Thoracic aorta (tissue), 2 donors: Measurements from ENCODE around the gene CATSPERZ. TPM values are rescaled to one million over a fixed set of nuclear protein-coding genes. Genes with fewer than 3 reads are reported as not detected.

Experiments
- ATAC-seq: fragments of 150-250 bp; one replicate; pipeline ENCODE4 v1.8.0; 2017; ENCODE audit warnings: low read depth; ENCODE audit not compliant: insufficient number of reproducible peaks, low FRiP score
- DNase-seq: peaks from one replicate; pipeline ENCODE4 v3.0.0-alpha.2; 2020; ENCODE audit warnings: low spot score
- H3K27ac ChIP-seq, 2 donors: fragments of 200-600 bp; sonication (generic); 1 replicate in 1 of 2; 2 replicates in 1 of 2; pipeline ENCODE4 v1.5.1; 2016; ENCODE audit warnings: mild to moderate bottlenecking in 2 of 2, moderate library complexity in 2 of 2
- H3K27me3 ChIP-seq: fragments of 200-600 bp; sonication (generic); replicated peaks from 2 replicates; pipeline ENCODE4 v1.6.0; 2016; ENCODE audit warnings: mild to moderate bottlenecking; ENCODE audit not compliant: insufficient read depth
- H3K36me3 ChIP-seq: fragments of 200-600 bp; sonication (generic); one replicate; pipeline ENCODE4 v1.5.1; 2016
- H3K4me1 ChIP-seq, 2 donors: fragments of 200-600 bp; sonication (generic); 1 replicate in 1 of 2; 2 replicates in 1 of 2; pipeline versions ENCODE4 v1.5.1 to v1.6.0; 2016; ENCODE audit warnings: low read depth in 2 of 2, mild to moderate bottlenecking in 1 of 2; ENCODE audit not compliant: control insufficient read depth in 1 of 2
- H3K4me3 ChIP-seq: fragments of 200-600 bp; sonication (generic); 2 replicates; pipeline ENCODE4 v1.5.1; 2016; ENCODE audit warnings: mild to moderate bottlenecking
- H3K9me3 ChIP-seq: fragments of 200-600 bp; sonication (generic); 2 replicates; pipeline ENCODE4 v1.5.1; 2016
- total RNA-seq, 2 donors: library from RNA; depleted of rRNA; stranded (reverse); fragments of >200 nt; gene quantifications; one replicate each; pipeline versions ENCODE4 v1.1.0 to v1.2.3, GENCODE V29; 2016
- TF ChIP-seq, protein P1 (sequence below): fragments of 200-600 bp; sonication (generic); IDR thresholded peaks from one replicate; pipeline ENCODE4 v1.5.1; 2019; ENCODE audit warnings: antibody characterized with exemption

Gene CATSPERZ
- total RNA-seq, 2 donors from 2014 or later: not detected

DNA sequence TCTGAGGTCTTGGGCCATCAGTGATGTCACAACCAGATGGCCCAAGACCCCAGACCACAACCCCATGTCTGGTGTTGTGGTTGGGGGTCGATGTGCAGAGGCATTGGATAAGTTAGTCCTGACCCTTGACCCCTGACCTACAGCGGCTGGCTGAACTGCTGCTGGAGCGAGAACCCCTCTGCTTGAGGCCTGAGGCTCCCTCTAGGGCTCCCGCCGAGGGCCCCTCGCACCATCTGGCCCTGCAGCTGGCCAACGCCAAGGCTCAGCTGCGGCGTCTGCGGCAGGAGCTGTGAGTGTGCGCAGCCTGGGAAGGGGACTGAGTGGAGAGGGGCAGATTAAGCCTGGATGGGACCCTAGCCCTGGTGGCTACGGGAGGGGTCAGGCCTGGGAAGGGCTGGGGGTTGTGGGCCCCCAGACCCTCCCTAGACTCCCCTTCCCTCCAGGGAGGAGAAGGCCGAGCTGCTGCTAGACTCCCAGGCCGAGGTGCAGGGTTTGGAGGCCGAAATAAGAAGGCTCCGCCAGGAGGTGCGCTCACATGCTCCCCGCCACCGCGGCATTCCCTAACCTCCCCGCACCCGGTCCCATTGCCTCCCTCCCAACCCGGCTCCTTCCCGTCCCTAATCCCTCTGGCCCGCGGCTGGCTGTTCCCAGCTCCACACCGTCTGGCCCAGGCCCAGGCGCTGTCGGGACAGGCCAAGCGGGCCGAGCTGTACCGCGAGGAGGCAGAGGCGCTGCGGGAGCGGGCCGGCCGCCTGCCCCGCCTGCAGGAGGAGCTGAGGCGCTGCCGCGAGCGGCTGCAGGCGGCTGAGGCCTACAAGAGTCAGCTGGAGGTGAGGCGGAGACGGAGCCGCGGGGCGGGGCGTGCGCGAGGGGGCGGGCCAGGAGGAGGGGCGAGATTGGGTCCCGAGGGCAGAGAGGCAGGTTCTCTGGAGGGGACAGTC is 42.0 kb downstream of the CATSPERZ start:
- DNase-seq: peak; percentile 46
- Histone ChIP-seq H3K27me3 (no peaks in the 10 kb centered on the region), H3K4me3 (peak overlapping the region; percentile 68), H3K36me3 (no peaks in the 10 kb centered on the region), H3K9me3 (no peaks in the 10 kb centered on the region), H3K4me1 (peaks cover 3 to 12% of the 10 kb centered on the region in 2 donors), H3K27ac (peak overlapping the region; percentile 63 to 66)
- TF ChIP-seq, protein P1, sequence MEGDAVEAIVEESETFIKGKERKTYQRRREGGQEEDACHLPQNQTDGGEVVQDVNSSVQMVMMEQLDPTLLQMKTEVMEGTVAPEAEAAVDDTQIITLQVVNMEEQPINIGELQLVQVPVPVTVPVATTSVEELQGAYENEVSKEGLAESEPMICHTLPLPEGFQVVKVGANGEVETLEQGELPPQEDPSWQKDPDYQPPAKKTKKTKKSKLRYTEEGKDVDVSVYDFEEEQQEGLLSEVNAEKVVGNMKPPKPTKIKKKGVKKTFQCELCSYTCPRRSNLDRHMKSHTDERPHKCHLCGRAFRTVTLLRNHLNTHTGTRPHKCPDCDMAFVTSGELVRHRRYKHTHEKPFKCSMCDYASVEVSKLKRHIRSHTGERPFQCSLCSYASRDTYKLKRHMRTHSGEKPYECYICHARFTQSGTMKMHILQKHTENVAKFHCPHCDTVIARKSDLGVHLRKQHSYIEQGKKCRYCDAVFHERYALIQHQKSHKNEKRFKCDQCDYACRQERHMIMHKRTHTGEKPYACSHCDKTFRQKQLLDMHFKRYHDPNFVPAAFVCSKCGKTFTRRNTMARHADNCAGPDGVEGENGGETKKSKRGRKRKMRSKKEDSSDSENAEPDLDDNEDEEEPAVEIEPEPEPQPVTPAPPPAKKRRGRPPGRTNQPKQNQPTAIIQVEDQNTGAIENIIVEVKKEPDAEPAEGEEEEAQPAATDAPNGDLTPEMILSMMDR: peak; percentile 50
- peak; percentile 61 for ATAC-seq

DNA sequence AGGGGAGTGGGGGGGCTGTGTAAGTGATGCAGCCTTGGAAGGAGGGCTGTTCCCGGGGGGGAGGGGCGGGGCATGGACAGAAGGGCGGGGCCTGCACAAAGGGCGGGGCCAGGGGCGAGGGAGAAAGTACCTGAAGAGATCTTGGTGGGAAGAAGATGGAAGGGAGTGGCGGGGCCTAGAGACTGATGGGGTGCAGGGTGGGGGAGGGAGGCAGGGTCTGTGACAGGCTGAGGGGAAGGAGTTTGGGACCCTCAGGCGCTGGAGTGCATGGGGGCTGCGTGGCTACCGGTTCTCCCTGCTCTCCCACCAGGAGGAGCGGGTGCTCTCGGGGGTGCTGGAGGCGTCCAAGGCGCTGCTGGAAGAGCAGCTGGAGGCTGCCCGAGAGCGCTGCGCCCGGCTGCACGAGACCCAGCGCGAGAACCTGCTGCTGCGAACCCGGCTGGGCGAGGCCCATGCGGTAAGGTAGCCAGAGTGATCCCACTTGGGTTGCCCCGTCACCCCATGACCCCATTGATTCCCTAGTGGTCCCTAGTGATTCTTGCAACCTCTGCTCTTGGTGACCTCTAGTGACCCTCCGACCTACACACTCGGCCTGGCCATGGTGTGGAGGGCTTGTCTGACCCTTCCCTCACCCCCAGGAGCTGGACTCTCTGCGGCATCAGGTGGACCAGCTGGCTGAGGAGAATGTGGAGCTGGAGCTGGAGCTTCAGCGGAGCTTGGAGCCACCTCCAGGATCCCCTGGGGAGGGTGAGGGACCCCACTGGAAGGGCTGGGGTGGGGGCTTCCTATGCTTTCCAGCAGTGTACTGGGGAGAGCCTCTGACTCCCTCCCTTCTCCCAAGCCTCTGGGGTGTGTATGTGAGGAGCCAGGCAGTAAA is 42.9 kb downstream of the CATSPERZ start:
- Histone ChIP-seq H3K4me3 (peak overlapping the region; percentile 68), H3K4me1 (peaks cover 3 to 12% of the 10 kb centered on the region in 2 donors), H3K27me3 (no peaks in the 10 kb centered on the region), H3K36me3 (no peaks in the 10 kb centered on the region), H3K9me3 (no peaks in the 10 kb centered on the region), H3K27ac (no peak overlapping the region)
- DNase-seq (no peak), ATAC-seq (no peak)
- TF ChIP-seq, protein P1: no peak

DNA sequence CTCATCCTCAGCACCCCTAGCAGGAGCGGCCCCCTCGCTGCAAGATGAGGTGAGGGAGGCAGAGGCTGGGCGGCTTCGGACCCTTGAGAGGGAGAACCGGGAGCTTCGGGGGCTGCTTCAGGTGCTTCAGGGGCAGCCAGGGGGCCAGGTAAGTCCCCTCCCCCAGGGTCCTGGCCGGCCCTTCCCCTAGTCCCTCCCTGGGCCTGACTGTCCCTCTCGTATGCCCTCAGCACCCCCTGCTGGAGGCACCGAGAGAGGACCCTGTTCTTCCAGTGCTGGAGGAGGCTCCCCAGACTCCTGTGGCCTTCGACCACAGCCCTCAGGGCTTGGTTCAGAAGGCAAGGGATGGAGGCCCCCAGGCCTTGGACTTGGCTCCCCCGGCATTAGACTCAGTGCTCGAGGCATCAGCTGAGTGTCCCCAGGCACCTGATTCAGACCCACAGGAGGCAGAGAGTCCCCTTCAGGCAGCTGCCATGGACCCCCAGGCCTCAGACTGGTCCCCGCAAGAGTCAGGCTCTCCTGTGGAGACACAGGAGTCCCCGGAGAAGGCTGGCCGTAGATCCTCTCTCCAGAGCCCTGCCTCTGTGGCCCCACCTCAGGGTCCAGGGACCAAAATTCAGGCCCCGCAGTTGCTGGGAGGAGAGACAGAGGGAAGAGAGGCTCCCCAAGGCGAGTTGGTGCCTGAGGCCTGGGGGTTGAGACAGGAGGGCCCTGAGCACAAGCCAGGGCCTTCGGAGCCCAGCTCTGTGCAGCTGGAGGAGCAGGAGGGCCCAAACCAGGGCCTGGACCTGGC is 43.8 kb downstream of the CATSPERZ start:
- Histone ChIP-seq H3K4me1 (peaks cover 3 to 12% of the 10 kb centered on the region in 2 donors), H3K9me3 (no peaks in the 10 kb centered on the region), H3K27ac (no peak overlapping the region), H3K27me3 (no peaks in the 10 kb centered on the region), H3K36me3 (no peaks in the 10 kb centered on the region), H3K4me3 (no peak overlapping the region)
- DNase-seq: no peak
- TF ChIP-seq, protein P1: no peak
- no peak for ATAC-seq

DNA sequence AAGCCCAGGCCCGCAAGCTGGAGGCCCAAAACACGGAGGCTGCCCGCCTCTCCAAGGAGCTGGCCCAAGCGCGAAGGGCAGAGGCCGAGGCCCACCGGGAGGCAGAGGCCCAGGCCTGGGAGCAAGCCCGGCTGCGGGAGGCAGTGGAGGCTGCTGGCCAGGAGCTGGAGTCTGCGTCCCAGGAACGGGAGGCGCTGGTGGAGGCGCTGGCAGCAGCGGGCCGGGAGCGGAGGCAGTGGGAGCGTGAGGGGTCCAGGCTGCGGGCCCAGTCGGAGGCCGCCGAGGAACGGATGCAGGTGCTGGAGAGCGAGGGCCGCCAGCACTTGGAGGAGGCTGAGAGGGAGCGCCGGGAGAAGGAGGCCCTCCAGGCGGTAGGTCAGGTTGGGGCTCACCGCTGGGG is 44.6 kb downstream of the CATSPERZ start:
- Histone ChIP-seq H3K27me3 (no peaks in the 10 kb centered on the region), H3K36me3 (no peaks in the 10 kb centered on the region), H3K9me3 (no peaks in the 10 kb centered on the region), H3K4me3 (no peak overlapping the region), H3K4me1 (peaks cover 3 to 12% of the 10 kb centered on the region in 2 donors), H3K27ac (no peak overlapping the region)
- no peak for DNase-seq
- no peak for ATAC-seq
- TF ChIP-seq, protein P1: no peak
